Stimulated activated CD8-positive, alpha-beta memory T cell treated with anti-CD3 and anti-CD28 coated beads, Interleukin-7, amount 100 ng/mL, for 4 hours (primary cell): ENCODE measurements around the gene FAM43B.
"Not testable (repeated sequence)": the region's sequence is repeated elsewhere in the genome, so short reads cannot be mapped to it uniquely, and the experiment has no call there.

ENCODE experiments used
- DNase-seq, 2 donors: peaks; one replicate each; pipeline ENCODE4 v3.0.0-alpha.2; 2020; ENCODE audit warnings: low read depth in 2 of 2

Gene FAM43B, protein sequence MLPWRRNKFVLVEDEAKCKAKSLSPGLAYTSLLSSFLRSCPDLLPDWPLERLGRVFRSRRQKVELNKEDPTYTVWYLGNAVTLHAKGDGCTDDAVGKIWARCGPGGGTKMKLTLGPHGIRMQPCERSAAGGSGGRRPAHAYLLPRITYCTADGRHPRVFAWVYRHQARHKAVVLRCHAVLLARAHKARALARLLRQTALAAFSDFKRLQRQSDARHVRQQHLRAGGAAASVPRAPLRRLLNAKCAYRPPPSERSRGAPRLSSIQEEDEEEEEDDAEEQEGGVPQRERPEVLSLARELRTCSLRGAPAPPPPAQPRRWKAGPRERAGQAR

DNA sequence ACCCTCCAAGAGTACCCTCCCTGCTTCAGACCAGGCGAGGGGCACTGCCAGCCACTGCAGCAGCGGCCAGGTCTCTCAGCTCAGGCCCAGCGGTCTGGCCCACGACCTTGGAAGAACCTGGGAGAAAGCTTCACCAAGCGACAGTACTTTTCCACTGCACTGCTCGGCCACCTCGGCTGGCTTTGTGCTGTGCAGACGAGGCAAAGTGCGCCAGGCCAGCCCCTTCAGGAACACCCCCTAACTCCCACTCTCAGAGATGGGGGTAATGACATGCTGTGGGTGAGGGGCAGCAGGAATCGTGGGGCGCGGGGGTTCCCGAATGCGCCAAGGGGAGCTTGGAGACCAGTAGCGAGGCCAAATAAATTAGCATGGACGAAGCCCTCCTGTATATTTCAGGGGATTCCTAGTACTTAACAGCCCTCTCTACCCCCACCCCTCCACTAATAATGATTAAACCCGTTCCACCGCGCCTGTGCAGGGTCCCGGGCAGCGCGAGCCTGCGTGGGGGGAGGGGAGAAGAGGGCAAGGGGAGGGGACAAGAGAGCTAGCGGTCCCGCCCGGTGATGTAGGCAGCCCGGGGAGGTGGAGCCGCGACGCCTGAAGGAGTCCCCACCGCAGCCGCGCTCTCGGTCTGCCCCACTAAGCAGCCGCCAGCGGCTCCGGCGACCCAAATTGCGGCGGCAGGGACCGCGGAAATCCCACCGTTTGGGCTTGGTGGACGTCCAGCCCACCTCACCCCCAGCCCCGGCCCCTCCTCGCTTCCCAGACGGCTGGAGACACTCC is at the start of gene FAM43B:
FAM43B (plus strand) TSS at position 629 of the 783 bp plus-strand sequence. CDS start 401 bp downstream, outside the sequence.
- no peak for DNase-seq

- DNase-seq: no peak
Measured at GRCh38 chr1:20505488-20505887, 46.9 kb upstream of the FAM43B start.

GRCh38 chr1:20507248-20507563 is 45.2 kb upstream of the FAM43B start:
- no peak for DNase-seq

DNA sequence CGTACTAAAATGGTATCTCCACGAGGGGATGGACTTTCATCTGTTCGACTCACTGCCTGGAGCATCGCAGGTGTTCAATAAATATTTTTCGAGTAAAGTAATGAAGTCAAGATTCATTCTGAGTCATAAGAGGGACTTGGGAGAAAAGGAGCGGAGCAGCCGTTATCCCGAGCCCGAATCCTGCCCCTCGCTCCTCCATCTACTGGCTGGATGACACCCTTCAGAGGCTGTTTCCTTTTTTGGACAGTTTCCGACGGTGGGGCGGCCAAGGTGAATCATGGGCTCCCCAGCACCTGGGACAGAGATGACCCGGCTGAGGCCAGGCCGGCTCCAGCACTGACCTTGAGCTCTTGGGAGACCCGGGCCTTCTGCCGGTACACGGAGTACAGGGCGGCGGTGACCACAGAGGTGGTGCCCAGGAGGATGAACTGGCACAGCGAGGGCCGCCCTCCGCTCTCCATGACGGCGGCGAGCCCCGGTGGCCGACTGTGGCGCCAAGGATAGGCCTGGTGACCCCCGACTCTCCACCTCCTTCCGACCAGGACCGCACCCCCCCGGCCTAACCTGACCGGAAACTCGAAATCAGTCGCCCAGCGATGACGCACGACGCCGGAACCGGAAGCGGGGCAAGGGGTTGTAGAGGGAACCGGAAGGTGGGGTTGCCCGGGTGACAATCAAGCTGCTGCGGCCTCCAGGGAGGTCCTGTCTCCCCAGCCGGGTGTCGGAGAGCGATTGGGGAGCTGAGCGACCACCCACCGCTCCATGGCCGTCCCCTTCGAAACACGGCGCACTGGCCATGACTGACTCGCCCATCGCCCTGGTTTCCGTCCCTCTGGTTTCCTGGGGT is 44.6 kb upstream of the FAM43B start, which contains the start of gene MUL1:
MUL1 (minus strand) TSS at position 588 of the 847 bp plus-strand sequence; CDS start at position 461, 127 bp downstream.
- peak; percentile 90 to 91 for DNase-seq

- no peak for DNase-seq
Measured at GRCh38 chr1:20508411-20508771, 44.0 kb upstream of the FAM43B start.

GRCh38 chr1:20511518-20512428 is 40.6 kb upstream of the FAM43B start:
- DNase-seq: no peak

DNA sequence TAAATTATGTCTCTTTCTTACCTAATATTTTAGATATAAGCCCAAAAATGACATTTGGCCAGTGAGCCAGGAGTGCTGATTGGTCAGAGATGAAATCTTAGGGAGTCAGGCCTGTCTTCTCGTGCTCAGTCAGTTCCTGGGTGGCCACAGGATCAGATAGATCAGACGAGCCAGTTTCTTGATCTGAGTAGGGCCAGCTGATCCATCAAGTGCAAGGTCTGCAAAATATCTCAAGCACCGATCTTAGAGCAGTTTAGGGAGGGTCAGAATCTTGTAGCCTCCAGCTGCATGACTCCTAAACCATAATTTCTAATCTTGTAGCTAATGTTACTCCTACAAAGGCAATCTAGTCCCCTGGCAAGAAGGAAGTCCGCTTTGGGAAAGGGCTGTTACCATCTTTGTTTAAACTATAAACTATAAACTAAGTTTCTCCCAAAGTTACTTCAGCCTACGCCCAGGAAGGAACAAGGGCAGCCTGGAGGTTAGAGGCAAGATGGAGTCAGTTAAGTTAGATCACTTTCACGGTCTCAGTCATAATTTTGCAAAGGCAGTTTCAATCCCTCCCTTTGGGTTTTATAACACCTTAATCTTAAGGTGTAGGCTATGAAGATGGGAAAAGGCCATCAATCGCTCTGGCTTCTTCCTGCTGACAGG is 32.6 kb upstream of the FAM43B start:
- not testable (repeated sequence) for DNase-seq

DNA sequence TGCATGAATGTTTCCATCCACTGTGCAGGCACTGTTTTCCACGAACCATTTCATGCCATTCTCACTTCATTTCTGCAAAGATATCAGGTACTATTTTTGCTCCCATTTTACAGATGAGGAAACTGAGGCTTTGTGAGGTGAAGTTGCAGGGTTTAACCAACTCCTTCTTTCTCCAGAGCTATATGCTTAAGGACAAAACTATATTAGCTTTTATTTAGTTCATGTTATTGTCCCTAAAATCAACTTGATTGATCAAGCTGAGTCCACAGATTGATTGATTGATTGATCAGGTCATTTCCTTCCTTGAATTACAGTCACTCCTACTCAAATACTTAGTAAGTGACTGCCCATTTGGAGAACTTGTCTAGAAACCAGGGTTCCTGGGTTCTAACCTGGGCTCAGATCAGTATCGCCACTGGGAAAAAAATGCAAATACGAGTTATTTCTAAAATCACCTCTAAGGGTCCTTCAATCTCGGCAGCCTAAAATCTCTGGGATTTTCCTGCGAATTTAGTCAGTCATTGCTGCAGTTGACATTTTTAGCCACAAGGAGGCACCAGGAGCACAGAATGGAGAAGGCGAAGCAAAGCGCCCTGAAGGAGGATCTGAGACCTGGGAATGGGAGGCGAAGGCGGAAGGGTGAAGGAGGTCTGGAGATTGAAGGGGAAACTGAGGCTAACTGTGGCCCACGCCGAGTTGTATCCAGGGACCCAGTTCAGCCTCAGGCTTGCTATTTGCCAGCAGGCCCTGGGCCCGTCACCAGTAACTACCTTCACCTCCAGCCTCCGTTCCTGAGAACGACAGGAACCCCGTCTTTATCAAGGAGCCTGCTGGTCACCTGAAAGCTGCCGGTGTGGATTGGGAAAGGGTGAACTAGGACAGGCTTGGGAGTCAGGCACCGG is 30.2 kb upstream of the FAM43B start:
- peak; percentile 24 to 25 for DNase-seq

DNA sequence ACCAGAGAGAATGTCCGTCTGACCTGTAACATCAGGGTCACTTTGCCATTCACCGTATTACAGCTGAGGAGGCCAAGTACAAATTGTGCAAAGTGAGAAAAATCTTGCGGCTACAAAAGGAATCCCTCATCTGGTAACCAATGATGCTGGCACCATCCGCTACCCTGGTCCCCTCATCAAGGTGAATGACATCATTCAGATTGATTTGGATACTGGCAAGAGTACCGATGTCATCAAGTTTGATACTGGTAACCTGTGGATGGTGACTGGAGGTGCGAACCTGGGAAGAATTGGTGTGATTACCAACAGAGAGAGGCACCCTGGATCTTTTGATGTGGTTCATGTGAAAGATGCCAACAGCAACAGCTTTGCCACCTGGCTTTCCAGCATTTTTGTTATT is 26.1 kb upstream of the FAM43B start:
- no peak for DNase-seq

- DNase-seq: no peak
Measured at GRCh38 chr1:20528221-20528620, 24.2 kb upstream of the FAM43B start.

DNA sequence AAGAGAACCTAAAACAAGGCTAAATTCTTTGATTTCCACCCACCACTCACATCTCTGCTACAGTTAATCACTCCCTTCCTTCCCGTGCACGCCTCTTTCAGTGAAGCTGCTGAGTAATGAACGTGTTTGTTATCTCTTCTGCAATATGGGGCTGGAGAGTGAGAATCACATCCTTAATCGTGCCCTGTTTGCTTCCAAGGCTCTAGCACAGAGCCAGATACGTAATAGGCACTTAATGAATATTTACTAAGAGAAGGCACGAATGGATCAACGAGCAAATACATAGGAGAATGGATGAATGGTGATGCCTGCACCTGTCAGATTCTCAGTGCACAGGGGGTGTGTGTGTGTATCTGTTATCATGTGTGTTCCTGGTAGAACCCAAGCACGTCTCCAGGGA is 22.1 kb upstream of the FAM43B start:
- no peak for DNase-seq

DNA sequence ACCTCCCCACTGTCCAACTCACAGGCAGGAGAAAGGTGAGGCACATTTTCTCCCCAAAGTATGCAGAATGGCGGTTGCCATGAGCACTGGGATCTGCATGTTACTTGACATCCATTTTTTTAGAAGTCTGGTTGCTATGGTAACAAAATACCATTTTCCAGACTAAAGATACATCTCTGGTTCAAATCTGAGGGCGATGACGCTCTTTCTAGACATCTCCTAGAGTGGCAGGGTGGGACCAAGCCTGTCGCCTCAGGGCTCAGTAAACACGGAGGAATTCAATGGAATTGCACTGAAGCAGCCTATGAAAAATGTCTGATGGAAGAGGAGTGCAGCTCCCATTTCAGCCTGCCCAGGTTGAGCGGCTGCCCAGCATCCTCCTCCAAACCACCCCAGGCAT is 21.5 kb upstream of the FAM43B start:
- no peak for DNase-seq

GRCh38 chr1:20533635-20534034 is 18.7 kb upstream of the FAM43B start:
- DNase-seq: no peak

- no peak for DNase-seq
Measured at GRCh38 chr1:20534659-20535417, 17.5 kb upstream of the FAM43B start.

DNA sequence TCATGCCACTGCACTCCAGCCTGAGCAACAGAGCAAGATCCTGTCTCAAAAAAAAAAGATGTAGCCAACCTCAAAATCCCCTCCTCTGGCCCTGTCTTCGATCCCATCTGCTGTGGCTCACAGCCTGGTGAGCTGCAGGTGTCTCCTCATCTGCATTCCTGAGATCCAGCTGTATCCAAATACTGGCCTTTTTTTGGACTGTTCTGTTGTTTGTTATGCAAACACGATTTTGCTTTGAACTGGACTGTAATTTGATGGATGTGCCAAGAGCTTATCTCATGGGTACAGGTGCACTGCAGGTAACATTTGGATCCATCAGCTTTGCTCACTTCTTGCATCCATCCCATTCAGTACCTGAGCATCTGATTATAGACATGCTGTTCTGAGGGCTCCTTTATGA is 14.1 kb upstream of the FAM43B start:
- DNase-seq: no peak

GRCh38 chr1:20538760-20539551 is 13.4 kb upstream of the FAM43B start:
- no peak for DNase-seq

- DNase-seq: no peak
Measured at GRCh38 chr1:20540281-20540680, 12.1 kb upstream of the FAM43B start.

GRCh38 chr1:20546637-20547036 is 5.7 kb upstream of the FAM43B start:
- DNase-seq: no peak
